Brain pericyte (primary cell): ENCODE measurements around the gene LRRC8C.
"Not testable (repeated sequence)": the region's sequence is repeated elsewhere in the genome, so short reads cannot be mapped to it uniquely, and the experiment has no call there.

Experiments
- DNase-seq: peaks from one replicate; pipeline ENCODE4 v3.0.0-alpha.2; 2012; ENCODE audit warnings: low read depth, low spot score

LRRC8C gene

DNA sequence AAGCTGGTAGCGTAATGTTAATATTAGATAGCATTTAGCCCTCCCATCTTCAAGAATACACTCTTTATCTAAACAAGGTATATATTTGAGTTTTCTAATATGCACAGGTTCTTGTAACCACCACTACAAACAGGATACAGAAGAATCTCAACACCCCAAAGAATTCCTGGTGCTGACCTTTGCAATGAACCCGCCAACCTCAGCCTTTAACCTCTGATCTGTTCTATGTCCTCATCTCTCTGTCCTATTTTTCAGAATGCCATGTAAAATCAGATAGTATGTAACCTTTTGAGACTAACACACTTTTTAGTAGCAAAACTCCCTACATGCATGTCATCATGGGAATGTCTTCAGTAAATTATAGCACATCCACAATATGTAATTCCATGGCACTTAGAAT is 71.1 kb downstream of the LRRC8C start:
- no peak for DNase-seq

DNA sequence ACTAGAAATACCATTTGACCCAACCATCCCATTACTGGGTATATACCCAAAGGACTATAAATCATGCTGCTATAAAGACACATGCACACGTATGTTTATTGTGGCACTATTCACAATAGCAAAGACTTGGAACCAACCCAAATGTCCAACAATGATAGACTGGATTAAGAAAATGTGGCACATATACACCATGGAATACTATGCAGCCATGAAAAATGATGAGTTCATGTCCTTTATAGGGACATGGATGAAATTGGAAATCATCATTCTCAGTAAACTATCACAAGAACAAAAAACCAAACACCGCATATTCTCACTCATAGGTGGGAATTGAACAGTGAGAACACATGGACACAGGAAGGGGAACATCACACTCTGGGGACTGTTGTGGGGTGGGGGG is 72.0 kb downstream of the LRRC8C start:
- not testable (repeated sequence) for DNase-seq

DNA sequence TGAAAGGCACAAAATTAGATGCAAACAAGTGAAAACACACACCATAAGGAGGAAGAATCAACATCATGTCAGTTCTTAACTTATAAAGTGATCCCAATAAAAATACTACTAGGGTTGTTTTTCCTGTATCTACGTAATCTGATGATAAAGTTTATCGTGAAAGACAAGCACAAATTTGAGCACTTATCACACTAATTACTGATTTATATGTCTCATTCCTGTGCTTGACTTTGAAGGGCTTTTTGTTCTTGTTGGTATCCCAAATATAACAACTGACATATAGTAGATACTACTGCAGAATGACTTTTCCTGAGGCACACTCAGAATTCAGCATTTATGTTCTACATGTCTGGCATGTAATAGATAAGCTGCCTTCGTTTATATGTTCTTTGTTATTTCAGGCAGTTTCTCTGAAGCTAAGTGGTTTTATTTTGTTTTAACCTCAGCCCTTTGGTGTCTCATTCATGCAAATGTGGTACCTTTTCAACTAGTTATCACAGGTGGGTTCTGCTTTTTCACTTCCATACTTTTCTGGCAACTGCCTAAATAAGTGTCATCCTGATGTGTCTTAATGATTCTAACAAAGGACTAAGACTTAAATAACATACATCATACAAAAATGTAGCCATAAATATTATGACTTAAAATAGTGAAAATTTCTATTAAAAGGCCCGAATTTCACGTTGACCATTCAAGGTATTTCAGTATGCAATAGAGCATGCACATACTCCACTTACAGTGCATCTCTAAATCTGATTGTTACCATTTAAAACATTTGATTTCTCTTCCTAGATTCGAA is 73.2 kb downstream of the LRRC8C start:
- no peak for DNase-seq

DNA sequence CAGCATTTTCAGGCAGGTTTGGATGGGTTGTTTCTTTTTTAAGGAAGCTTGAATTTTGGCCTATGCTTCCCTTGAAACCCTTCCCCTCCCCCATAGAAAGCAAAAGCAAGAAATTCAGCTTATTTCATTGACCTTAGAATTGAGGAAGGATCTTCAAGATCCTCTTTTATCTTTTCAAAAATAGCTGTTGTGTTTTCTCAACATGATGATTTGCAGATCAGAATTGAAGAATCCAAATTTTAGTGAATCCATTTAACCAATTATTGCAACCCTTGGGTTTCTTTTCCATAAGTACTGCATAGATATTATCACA is 73.7 kb downstream of the LRRC8C start:
- DNase-seq, result no peak

DNA sequence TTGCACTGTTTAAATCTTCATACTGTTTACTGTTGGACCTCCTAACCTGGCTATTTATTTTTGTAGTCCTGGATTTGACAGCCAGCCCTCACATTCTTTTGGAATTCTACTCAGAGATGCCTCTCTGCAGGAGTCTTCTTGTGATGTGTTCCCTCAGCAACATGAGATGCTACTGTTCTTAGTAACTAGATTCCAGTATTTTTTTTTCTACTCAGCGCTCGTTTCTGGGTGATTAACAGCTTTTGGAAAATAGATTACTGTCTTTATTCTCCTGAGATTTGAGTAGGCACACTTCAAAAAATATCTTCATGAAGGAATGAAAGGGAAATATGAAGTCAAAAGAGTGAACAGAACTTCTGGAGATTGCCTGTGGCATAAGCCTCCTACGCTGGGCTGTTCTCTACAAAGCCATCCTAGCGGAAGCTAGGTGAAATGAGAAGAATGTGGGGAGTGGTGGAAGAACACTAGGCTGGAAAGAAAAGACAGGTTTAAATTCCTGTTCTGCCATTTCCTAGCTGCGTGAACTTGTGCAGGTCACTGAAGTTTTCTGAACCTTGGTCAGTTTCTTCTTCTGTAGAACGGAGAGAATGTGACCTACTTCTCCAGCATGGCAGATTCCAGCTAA is 75.9 kb downstream of the LRRC8C start:
- DNase-seq, result no peak

DNA sequence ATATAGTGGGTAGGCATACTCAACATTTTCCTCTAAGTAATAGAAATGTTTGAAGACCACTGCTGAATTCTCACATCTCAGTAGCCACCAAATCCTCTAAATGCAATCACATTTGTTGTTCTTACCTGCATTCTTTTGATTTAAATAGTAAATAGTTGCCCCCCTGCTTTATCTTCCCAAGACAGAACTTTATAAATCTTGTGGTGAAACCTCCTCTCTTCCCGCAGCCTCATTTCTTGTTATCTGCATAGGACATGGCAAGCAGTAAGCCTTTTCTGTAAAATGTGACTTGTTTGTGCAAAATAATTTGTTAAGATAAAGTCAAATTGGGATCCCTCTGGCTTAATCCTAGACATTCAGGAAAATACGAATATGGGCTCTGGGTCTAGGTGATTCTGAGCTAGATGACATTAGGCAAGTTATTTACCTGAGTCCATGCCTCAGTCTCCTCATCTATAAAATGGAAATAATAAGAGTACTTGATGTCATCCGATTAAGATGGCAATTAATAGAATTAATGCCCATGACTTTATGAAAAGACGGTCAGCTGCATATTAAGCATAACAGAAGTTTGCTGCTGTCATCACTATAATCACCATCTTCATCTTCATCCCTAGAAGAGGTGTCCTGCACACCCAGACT is 77.7 kb downstream of the LRRC8C start:
- DNase-seq, result no peak

DNA sequence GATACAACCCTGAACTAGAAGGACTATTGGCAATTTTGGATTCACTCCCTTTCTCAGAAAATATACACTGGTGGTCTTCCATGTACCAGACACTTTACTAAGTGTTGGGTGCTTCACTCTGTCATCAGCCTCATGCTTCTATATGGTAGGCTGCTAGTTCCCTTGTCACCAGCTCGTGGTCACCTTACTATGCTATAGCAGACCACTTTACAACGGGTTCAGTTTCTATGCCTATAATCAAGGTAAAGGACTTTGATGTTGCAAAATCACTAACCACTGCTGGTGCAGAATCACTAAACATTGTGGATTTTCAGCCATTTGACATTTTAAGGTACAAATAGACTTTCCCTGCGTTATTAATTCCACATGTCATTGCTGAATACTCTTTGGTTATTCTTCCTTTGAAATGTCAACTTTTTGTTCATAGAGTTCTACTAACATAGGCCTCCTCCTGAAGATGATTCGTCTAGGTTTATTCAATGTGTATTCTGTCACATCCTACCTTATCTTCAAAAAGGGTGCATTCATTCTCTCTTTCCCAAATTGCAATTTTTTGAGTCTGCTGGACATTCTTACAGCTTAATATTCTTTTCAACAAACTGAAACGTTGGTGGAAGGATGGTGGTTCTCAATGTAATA is 78.3 kb downstream of the LRRC8C start:
- no peak for DNase-seq

DNA sequence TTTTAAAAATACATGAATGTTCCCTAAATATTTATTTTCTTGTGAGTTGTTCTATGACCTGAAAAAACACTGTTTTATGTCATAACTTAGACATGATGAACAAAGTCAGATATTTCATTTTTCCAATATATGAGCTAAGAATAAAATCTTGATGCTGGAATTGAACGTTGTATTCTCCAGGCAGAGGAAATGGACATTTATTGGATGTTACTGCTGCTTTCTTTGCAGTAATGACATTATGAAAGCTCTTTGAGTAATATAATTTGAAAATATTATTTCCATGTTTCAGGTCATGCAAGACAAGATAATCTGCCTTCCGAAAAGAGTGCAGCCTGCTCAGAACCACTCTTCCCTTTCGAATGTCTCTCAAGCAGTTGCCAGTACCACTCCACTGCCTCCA is 79.5 kb downstream of the LRRC8C start:
- no peak for DNase-seq

DNA sequence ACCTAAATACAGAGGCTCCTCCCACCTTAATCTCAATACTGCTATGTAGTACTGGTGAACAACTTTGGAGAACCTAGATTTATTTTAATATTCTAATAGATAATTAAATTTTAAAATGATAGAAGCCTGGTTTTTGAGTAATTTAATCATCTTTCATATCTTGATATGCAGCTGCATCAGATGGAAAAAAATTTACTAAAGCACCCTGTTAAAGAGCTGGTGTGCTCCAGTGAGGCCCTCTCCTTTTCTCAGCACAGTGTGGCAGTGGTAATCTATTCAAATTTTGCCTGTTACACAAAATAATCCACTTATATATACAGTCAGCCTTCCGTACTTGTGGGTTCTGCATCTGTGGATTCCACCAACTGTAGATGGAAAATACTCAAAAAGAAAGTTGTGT is 82.8 kb downstream of the LRRC8C start:
- DNase-seq, result no peak

DNA sequence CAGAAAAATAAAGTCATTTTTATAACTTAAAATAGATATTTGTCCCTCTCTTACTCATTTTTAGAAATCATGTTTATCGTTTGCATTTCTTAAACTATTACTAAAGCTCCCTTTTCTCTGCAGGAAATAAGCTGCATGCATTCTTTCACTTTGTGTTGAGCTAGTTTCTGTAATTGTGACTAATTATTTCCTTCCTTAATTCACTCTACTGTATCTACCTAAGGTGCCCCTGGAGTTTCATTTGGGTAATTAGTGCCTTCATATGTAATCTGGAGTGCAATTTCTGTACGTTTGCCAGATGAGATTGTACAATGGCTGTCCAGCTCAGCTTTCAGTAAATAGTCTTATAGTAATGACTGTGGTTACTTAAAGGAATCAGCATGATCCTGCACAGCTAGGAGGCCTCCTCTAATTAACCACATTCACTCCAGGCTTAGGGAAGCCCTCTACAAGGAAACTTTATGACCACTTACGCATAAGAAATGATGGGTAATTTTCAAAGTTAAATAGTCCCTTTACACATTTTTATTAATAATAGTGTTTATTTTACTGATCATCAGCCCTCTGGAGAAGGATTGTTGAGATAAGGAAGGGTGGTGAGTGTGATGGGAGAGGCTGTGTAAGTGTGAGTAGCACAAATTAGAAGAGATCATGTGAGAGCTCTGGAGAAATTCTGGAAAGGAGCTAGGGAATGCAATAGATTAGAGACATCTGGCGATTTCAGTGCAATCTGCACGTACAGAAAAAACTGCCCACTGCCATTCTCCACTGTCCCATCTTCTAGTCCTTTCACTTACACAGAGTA is 86.8 kb downstream of the LRRC8C start:
- no peak for DNase-seq

DNA sequence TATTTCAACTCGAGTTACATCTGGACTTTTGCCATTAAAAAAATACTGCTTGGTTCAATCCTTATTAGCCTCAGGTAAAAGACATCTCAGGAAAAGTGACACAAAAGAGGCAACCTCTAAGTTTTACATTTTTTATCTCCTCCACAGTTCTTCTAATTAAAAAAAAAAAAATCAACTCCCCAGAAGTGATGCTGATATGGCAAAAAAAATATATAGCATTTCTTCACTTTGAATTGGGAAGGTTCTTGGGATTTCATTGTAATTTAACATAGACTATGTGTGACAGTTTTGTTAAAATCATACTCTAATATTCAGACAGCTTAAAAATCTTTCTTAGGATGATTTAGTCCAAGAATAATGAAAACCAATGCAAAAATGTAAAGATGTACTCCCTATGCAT is 87.9 kb downstream of the LRRC8C start:
- DNase-seq, result no peak

DNA sequence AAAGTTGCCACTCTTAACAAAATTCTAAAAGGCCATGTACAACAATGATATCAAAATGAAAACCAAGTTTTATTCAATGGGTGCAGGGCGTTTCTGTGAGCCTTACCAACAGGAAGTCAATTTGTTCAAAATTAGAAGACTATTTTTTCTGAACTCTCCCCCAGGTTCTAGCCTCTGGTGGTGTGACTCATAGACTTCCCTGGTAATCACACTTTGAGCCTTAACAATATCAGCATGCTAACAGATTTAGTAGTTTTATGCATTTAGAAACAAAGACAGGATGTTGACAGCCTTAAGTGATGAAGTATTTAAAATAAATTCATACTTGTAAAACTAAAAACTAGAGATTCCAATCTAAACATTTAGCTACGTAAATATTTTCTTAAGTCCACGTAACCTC is 88.4 kb downstream of the LRRC8C start:
- DNase-seq, result no peak

DNA sequence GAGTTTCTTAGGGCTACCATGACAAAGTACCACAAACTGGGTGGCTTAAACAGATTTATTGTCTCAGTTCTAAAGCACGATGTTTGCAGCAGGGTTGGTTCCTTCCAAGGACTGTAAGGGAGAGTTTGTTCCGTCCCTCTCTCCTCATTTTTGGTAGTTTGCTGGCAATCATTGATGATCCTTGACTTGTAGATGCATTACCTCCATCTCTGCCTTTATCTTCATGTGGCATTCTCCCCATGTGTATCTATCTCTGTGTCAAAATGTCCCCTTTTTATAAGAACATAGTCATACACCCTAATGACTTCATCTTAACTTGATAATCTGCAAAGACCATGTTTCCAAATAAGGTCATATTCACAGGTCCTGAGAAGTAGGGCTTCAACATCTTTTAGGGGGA is 90.2 kb downstream of the LRRC8C start:
- DNase-seq, result no peak

DNA sequence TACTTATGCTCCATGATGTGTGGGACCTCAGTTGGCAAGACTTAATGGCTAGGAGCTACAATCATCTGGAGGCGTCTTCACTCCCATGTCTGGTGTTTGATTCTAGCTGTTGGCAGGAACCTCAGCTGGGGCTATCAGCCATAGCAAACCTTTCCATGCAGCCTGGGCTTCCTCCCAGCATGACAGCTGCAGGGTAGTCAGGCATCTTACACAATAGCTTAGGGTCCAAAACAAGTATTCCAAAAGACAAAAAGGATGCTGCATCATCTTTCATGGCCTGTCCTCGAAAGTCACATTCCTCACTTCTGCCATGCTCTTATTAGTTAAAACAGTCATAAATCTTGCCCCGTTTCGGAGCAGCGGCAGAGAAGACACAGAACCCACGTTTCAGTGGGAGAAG is 90.9 kb downstream of the LRRC8C start:
- DNase-seq, result no peak

DNA sequence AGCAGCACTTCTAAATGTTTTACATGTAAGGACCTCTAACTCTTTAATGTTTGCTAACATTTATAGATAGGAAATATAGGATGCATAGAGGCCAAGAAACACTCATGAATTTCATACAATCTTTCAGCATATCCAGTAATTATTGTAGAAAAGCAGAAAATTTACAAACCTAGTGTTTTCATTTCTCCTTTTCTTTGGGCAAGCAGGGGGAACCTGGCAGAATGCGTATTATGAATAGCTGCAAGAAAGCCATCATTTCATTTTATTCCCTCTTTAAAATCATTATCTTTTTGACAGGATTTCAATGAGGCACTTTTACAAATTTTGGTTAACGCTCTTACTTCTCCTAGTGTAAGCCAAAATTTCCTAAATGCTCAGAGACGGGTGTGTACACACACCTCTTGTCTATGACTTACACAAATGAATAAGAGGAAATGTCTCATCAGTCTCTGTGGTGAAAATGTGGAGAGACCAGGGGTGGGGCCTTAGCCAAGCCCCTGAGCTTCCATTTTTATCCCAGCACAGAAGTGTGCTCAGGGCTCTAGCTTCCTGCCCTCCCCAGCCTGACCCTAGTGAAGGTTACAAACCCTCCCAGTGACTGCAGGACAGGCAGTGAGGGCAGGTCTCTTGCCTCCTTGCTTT is 91.6 kb downstream of the LRRC8C start:
- DNase-seq, result no peak

DNA sequence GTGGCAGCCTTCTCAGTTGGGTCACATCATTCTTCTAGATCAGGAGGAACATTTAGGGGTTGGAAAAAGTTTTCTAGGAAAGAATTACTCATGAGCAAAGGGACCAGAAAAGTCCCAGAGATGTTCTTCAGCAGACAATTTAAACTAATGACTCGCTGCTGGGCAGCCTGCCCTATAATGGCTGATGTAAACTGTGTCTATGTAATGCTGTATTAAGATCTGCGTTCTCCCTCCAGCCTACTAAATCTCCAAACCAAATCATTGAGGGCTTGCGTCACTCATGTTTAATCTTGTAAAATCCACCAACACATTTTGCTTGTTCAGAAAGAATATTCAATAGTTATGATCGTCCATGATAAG is 92.1 kb downstream of the LRRC8C start:
- DNase-seq, result no peak

DNA sequence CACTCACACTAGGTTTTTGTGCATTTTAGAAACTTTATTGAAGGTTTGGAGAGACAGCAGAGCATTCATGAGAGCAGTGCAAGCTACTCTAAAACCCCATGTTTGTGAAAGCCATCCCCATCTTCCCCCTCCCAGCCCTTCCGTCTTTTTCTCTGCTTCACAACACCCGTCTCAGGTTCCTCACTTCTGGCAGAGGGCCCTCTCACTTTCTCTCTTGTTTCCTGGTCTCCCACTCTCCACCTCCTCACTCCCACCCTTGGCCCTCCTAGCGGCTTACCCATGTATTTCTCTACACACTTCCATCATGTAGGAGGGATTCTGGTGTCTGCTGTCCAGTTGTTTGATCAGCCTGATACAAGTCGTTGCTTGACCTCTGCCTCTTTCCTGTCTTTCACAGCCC is 92.7 kb downstream of the LRRC8C start:
- DNase-seq, result no peak

DNA sequence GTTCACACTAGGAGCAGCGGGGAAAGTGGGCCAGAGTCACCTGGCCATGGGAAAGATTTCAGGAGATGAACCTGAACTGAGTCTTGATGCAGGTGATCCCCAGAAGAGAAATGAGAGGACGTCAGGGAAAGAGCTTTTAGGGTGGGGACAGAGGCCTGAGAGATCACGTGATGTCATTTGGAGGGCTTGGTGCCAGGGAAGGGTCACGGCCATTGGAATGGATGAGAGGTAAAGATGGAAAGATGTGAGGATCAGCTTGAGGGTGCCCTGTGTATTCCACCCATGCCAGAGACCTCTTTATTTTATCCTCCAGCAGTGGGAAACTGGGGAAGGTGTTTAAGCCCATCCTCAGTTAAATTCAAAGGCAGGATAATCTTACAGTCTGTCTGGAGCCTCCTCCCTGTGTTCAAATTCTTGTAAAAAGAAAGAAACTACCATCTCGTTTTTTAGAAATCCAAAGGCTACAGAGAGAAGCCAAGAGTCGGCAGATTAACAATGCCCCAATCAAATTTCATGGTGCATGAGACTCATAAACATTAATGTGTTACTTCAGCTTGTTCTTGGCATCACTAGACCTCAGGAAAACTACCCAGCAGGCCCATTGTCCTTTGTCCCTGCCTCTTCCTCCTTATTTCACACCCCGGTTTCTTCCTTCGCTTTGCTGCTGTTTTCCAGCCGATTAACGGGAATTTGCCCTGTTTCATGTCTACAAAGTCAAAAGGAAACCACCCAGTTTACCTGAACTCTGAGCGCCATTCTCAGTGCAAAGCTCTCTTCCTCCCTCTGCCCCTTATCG is 94.8 kb downstream of the LRRC8C start:
- no peak for DNase-seq

DNA sequence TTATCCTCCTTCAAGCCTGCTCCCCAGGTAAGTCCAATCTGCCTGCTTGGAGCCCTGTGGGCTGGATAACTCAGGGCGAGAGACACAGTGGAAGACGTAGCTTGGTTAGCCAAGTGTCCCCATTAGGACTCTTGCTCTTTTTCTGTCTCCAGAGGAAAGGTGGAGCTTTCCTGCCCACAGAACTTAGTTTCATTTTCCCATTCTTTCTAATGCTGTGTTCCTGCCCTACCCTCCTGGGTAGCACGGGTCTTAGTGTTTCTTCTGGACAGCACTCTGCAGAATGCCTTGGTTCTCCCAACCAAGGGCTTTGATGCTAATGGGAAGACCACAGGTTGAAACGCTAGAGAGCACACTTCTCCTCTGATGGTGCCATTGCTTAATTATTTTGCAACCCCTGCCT is 95.5 kb downstream of the LRRC8C start:
- no peak for DNase-seq

DNA sequence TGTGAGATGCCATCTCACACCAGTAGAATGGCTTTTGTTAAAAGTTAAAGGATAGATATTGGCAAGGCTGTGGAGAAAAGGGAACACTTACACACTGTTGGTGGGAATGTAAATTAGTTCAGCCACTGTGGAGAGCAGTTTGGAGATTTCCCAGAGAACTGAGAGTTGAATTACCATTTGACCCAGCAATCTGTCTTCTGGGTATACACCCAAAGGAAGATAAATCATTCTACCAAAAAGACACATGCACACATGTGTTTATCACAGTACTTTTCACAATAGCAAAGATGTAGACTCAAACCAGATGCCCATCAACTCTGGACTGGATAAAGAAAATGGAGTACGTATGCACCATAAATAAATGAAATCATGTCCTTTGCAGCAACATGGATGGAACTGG is 99.3 kb downstream of the LRRC8C start:
- DNase-seq, result no peak
